H1 (cell line): Measurements from ENCODE around the gene BCAS4. TPM values are rescaled to one million over a fixed set of nuclear protein-coding genes. Genes with fewer than 3 reads are reported as not detected.

Source experiments
- CTCF ChIA-PET: fragments of 300-600 bp; sonication (Branson Sonifier 250); formaldehyde crosslinking; loops from one replicate; lab custom pipeline; 2021; ENCODE audit not compliant: partially characterized antibody; lab: Charles Lee
- POLR2A ChIA-PET: fragments of 300-600 bp; sonication (Branson Sonifier 250); formaldehyde crosslinking; loops from one replicate; lab custom pipeline; 2021; ENCODE audit warnings: inconsistent platforms; ENCODE audit not compliant: partially characterized antibody; lab: Charles Lee
- DNase-seq, 2 experiments: peaks; one replicate each; pipeline versions ENCODE4 v3.0.0 to v3.0.0-alpha.2; 2010 to 2022; ENCODE audit warnings: low spot score in 2 of 2, low read depth in 1 of 2, mixed read lengths in 1 of 2
- FAIRE-seq: peaks from 2 replicates; lab custom pipeline; 2011; peaks lifted over from hg19 to GRCh38; lab: Jason Lieb, UNC
- H2AFZ ChIP-seq: 2 replicates; pipeline ENCODE4 v1.8.1; 2012; ENCODE audit warnings: low read length, inconsistent platforms
- H2AK5ac ChIP-seq: 2 replicates; pipeline ENCODE4 v1.6.1; 2013; ENCODE audit warnings: low read depth, low read length
- H2BK120ac ChIP-seq: replicated peaks from 2 replicates; pipeline ENCODE3; 2013; ENCODE audit warnings: low read depth, low read length, inconsistent platforms
- H2BK12ac ChIP-seq: 2 replicates; pipeline ENCODE4 v1.6.1; 2013; ENCODE audit warnings: low read depth, low read length
- H2BK15ac ChIP-seq: 2 replicates; pipeline ENCODE4 v1.6.1; 2013; ENCODE audit warnings: low read length
- H2BK20ac ChIP-seq: 2 replicates; pipeline ENCODE4 v1.6.1; 2013; ENCODE audit warnings: low read length
- H2BK5ac ChIP-seq: 2 replicates; pipeline ENCODE4 v1.6.1; 2013; ENCODE audit warnings: low read depth, low read length
- H3K14ac ChIP-seq: 2 replicates; pipeline ENCODE4 v1.6.1; 2013; ENCODE audit warnings: inconsistent platforms; ENCODE audit not compliant: insufficient read length
- H3K18ac ChIP-seq: 2 replicates; pipeline ENCODE4 v1.6.1; 2013; ENCODE audit warnings: low read length; ENCODE audit errors: extremely low read depth
- H3K23ac ChIP-seq: 2 replicates; pipeline ENCODE4 v1.6.1; 2013; ENCODE audit warnings: inconsistent platforms; ENCODE audit not compliant: insufficient read length
- H3K23me2 ChIP-seq: 2 replicates; pipeline ENCODE4 v1.6.1; 2013; ENCODE audit warnings: low read depth, low read length
- H3K27ac ChIP-seq: 2 replicates; pipeline ENCODE4 v1.6.1; 2011; ENCODE audit warnings: low read depth, low read length, inconsistent platforms
- H3K27me3 ChIP-seq, 4 experiments: replicated peaks in 1 of 4; 1 replicate in 1 of 4; 2 replicates in 3 of 4; pipeline versions ENCODE4 v1.6.1 to v1.8.1; 2011 to 2013; ENCODE audit warnings: low read length in 3 of 4, mild to moderate bottlenecking in 3 of 4, inconsistent platforms in 2 of 4, mixed read lengths in 2 of 4, moderate library complexity in 1 of 4; ENCODE audit not compliant: control insufficient read depth in 3 of 4, insufficient read depth in 3 of 4; ENCODE audit errors: extremely low read depth in 1 of 4
- H3K36me3 ChIP-seq, 4 experiments: 2 replicates each; pipeline versions ENCODE4 v1.6.1 to v1.8.1; 2011 to 2013; ENCODE audit warnings: mild to moderate bottlenecking in 4 of 4, low read length in 3 of 4, moderate library complexity in 2 of 4, control low read depth in 1 of 4, inconsistent platforms in 1 of 4; ENCODE audit not compliant: insufficient read depth in 4 of 4, control insufficient read depth in 2 of 4
- H3K4ac ChIP-seq: replicated peaks from 2 replicates; pipeline ENCODE3; 2013; ENCODE audit warnings: low read length, low read depth, mixed read lengths, inconsistent platforms; ENCODE audit not compliant: insufficient read length
- H3K4me1 ChIP-seq, 4 experiments: replicated peaks in 1 of 4; 1 replicate in 1 of 4; 2 replicates in 3 of 4; pipeline versions ENCODE4 v1.6.1 to v1.8.1; 2011 to 2013; ENCODE audit warnings: low read length in 3 of 4, inconsistent platforms in 2 of 4, mixed read lengths in 1 of 4; ENCODE audit not compliant: insufficient read depth in 4 of 4, control insufficient read depth in 3 of 4
- H3K4me2 ChIP-seq, 2 experiments: 2 replicates each; pipeline versions ENCODE4 v1.6.1 to v1.8.1; 2011 to 2013; ENCODE audit warnings: low read depth in 2 of 2, low read length in 2 of 2, control low read depth in 1 of 2, inconsistent platforms in 1 of 2, mild to moderate bottlenecking in 1 of 2; ENCODE audit not compliant: insufficient read depth in 1 of 2
- H3K4me3 ChIP-seq, 4 experiments: fragments of 200-600, 300-600 bp in 1 of 4; sonication (generic), shearing (Covaris generic), sonication (Bioruptor Twin) in 1 of 4; 2 replicates each; pipeline versions ENCODE4 v1.5.1 to v1.8.1; 2011 to 2016; ENCODE audit warnings: low read length in 4 of 4, low read depth in 3 of 4, control low read depth in 2 of 4, inconsistent platforms in 2 of 4, mild to moderate bottlenecking in 2 of 4, mixed read lengths in 1 of 4, moderate library complexity in 1 of 4; ENCODE audit not compliant: insufficient read depth in 2 of 4; ENCODE audit errors: extremely low read depth in 1 of 4
- H3K56ac ChIP-seq: replicated peaks from 2 replicates; pipeline ENCODE3; 2013; ENCODE audit warnings: low read depth, mild to moderate bottlenecking, mixed read lengths, low read length, inconsistent platforms; ENCODE audit not compliant: insufficient read length
- H3K79me1 ChIP-seq: 2 replicates; pipeline ENCODE4 v1.6.1; 2013; ENCODE audit warnings: low read depth, low read length, control low read depth
- H3K79me2 ChIP-seq, 2 experiments: 2 replicates each; pipeline versions ENCODE4 v1.6.1 to v1.8.1; 2012 to 2013; ENCODE audit warnings: low read length in 2 of 2, mild to moderate bottlenecking in 2 of 2, inconsistent platforms in 1 of 2; ENCODE audit not compliant: insufficient read depth in 2 of 2, control insufficient read depth in 1 of 2
- H3K9ac ChIP-seq, 4 experiments: replicated peaks in 1 of 4; 1 replicate in 1 of 4; 2 replicates in 3 of 4; pipeline versions ENCODE4 v1.6.1 to v1.8.1; 2011 to 2013; ENCODE audit warnings: low read depth in 3 of 4, low read length in 3 of 4, control low read depth in 2 of 4, mild to moderate bottlenecking in 2 of 4, moderate library complexity in 2 of 4, inconsistent platforms in 1 of 4; ENCODE audit errors: extremely low read depth in 1 of 4
- H3K9me3 ChIP-seq, 2 experiments: 2 replicates each; pipeline versions ENCODE4 v1.6.1 to v1.8.1; 2012 to 2013; ENCODE audit warnings: mild to moderate bottlenecking in 2 of 2, moderate library complexity in 2 of 2, control low read depth in 1 of 2, inconsistent platforms in 1 of 2, low read depth in 1 of 2, low read length in 1 of 2, mixed read lengths in 1 of 2; ENCODE audit not compliant: insufficient read depth in 2 of 2
- H4K20me1 ChIP-seq, 2 experiments: replicated peaks in 1 of 2; 2 replicates each; pipeline versions ENCODE3 to v1.8.1; 2011 to 2013; ENCODE audit warnings: inconsistent platforms in 2 of 2, low read length in 2 of 2, mild to moderate bottlenecking in 1 of 2; ENCODE audit not compliant: insufficient read depth in 2 of 2, control insufficient read depth in 1 of 2
- H4K5ac ChIP-seq: 2 replicates; pipeline ENCODE4 v1.6.1; 2013; ENCODE audit warnings: low read length, low read depth, mixed read lengths, inconsistent platforms; ENCODE audit not compliant: insufficient read length
- H4K8ac ChIP-seq: 2 replicates; pipeline ENCODE4 v1.8.0; 2013; ENCODE audit warnings: mild to moderate bottlenecking, moderate library complexity, low read length, inconsistent platforms; ENCODE audit not compliant: insufficient read depth; ENCODE audit errors: extremely low read depth
- H4K91ac ChIP-seq: replicated peaks from 2 replicates; pipeline ENCODE3; 2013; ENCODE audit warnings: low read length, mixed read lengths, inconsistent platforms; ENCODE audit not compliant: insufficient read length
- EP300 ChIP-seq, 2 experiments: IDR thresholded peaks; 1 replicate in 1 of 2; 2 replicates in 1 of 2; pipeline ENCODE4 v1.6.1; 2011 to 2012; ENCODE audit warnings: low read depth in 2 of 2, low read length in 2 of 2, mild to moderate bottlenecking in 2 of 2, borderline replicate concordance in 1 of 2, inconsistent platforms in 1 of 2, moderate library complexity in 1 of 2
- JUND ChIP-seq: IDR thresholded peaks from 2 replicates; pipeline ENCODE4 v1.6.1; 2011; ENCODE audit warnings: mild to moderate bottlenecking, improper control_type of control experiment, low read length
- POLR2A ChIP-seq, 2 experiments: IDR thresholded peaks; 1 replicate in 1 of 2; 2 replicates in 1 of 2; pipeline ENCODE4 v1.6.1; 2011; ENCODE audit warnings: low read depth in 2 of 2, low read length in 2 of 2, mild to moderate bottlenecking in 2 of 2; ENCODE audit errors: control extremely low read depth in 1 of 2
- RXRA ChIP-seq: IDR thresholded peaks from 2 replicates; pipeline ENCODE4 v1.6.1; 2011; ENCODE audit warnings: low read depth, mild to moderate bottlenecking, low read length, moderate library complexity; ENCODE audit not compliant: insufficient read depth
- SP2 ChIP-seq: IDR thresholded peaks from 2 replicates; pipeline ENCODE4 v1.6.1; 2012; ENCODE audit warnings: mild to moderate bottlenecking, low read length, inconsistent platforms
- TCF12 ChIP-seq: IDR thresholded peaks from 2 replicates; pipeline ENCODE4 v1.6.1; 2011; ENCODE audit warnings: low read depth, mild to moderate bottlenecking, low read length
- WGBS, 2 experiments: shearing (Covaris generic) in 1 of 2; methylation state at CpG; one replicate each; pipeline versions ENCODE4 v1.1.6 to v1.1.7; 2013 to 2015; ENCODE audit warnings: low lambda C conversion rate in 2 of 2, mixed read lengths in 2 of 2, inconsistent platforms in 1 of 2, low coverage in 1 of 2, missing lambda C conversion rate in 1 of 2; ENCODE audit not compliant: insufficient replicate concordance in 2 of 2, insufficient coverage in 1 of 2, insufficient read length in 1 of 2; ENCODE audit errors: extremely low coverage in 1 of 2, missing lambda C conversion rate in 1 of 2; 5-methylcytosine and 5-hydroxymethylcytosine counted together
- polyA plus RNA-seq, 7 experiments: library from polyadenylated mRNA; depleted of rRNA in 3 of 7; stranded (reverse) in 5 of 7; unstranded in 2 of 7; fragments of >200 nt in 5 of 7; fragments of 200-250 nt in 2 of 7; gene quantifications; 1 replicate in 5 of 7; 2 replicates in 1 of 7; 4 replicates in 1 of 7; pipeline versions ENCODE4 v1.2.1 to v1.2.3, GENCODE V29; 2011 to 2013; ENCODE audit warnings: missing spikeins in 2 of 7, mixed read lengths in 2 of 7
- total RNA-seq: library from RNA; stranded (reverse); fragmentation: NEBNext Ultra II Directional; extraction: Animal tissue kit (Norgen Biotek cat#: 25700); gene quantifications from 2 replicates; pipeline ENCODE4 v1.2.1, GENCODE V29; 2021
- TF ChIP-seq, protein P1 (sequence below): IDR thresholded peaks from 2 replicates; pipeline ENCODE4 v1.6.1; 2012; ENCODE audit warnings: inconsistent platforms

The BCAS4 gene
- total and polyA plus RNA-seq, 2 of the 8 experiments (the other 6 are each of a cell fraction or from before 2014, with no cell fraction given), result 21.2 to 23.6 TPM

DNA sequence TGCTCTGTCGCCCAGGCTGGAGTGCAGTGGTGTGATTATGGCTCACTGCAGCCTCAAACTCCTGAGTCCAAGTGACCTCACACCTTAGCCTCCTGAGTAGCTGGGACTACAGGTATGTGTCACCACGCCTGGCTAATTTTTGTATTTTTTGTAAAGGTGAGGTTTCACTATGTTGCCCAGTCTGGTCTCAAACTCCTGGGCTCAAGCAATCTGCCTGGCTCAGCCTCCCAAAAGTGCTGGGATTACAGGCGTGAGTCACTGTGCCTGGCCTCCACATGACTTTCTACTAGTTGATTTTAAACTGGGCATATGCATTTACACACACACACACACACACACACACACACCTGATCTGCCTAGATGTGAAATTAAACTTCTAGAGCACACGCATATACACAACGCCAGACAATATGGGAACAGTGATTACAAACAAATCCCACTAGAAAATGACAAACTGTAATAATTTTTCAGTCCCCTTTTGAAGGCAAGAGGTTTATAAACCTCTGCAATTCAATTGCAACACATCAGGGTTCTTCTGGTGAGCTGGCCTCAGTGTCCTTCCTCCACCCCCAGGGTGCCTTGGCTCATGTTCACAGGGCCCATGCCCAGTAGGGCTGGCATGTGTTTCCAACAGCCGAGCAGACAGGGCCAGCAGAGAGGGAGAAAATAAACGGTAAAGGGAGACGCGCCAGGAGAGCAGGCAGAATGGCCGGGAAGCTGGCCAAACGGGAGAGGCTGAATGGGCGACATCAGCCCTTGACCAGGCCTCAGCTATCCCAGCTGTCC lies 32.2 kb upstream of the BCAS4 start:
- H3K4ac ChIP-seq, result no peak overlapping the region
- CTCF ChIA-PET, result interaction anchor here (1.2 kb wide), 1 partner anchor 13 kb away, joined by 7 read pairs; no protein-coding TSS in a partner anchor

More for the DNA sequence above, 32.2 kb upstream of the BCAS4 start:
- H3K79me1 ChIP-seq, result no peaks in the 10 kb centered on the region
- WGBS, 2 experiments, result 90% methylated on average over 11 of the region's 12 CpGs; no CpG with 5 or more reads in 1 of the 2 experiments
- DNase-seq, result peak in 1 of 2 experiments; percentile 41
- no peak overlapping the region for H2AFZ ChIP-seq
- no peak for FAIRE-seq
- no peak overlapping the region for H3K9ac ChIP-seq
- no peaks in the 10 kb centered on the region for H3K23me2 ChIP-seq
- H3K4me1 ChIP-seq, result peaks cover 3 to 9% (median 4%) of the 10 kb centered on the region in 4 experiments; a peak in 5 of 7 replicates
- H2BK12ac ChIP-seq, result no peak overlapping the region
- H3K79me2 ChIP-seq, result no peaks in the 10 kb centered on the region
- no peaks in the 10 kb centered on the region for H3K27me3 ChIP-seq
- no peaks in the 10 kb centered on the region for H4K20me1 ChIP-seq
- H2AK5ac ChIP-seq, result no peak overlapping the region
- no peak overlapping the region for H3K56ac ChIP-seq
- no peak overlapping the region for H2BK120ac ChIP-seq
- H4K5ac ChIP-seq, result no peak overlapping the region
- no peak overlapping the region for H3K4me2 ChIP-seq
- H3K36me3 ChIP-seq, result no peaks in the 10 kb centered on the region
- no peak overlapping the region for H2BK20ac ChIP-seq
- POLR2A ChIA-PET, result interaction anchor here (0.6 to 1.2 kb wide), 2 partner anchors 21 to 169 kb away, joined by 3 to 5 read pairs; partner anchors contain the start of gene ADNP
- H4K91ac ChIP-seq, result no peak overlapping the region
- TF ChIP-seq POLR2A (IDR thresholded peaks at IDR 0.05; ENCODE audit: control extremely low read depth in 1 of 2, low read depth in 2 of 2, low read length in 2 of 2) (no peak), EP300 (IDR thresholded peaks at IDR 0.05; ENCODE audit: borderline replicate concordance in 1 of 2, low read depth in 2 of 2, low read length in 2 of 2) (no peak), JUND (no peak), TCF12 (no peak), SP2 (no peak), RXRA (no peak)
- TF ChIP-seq, protein P1, sequence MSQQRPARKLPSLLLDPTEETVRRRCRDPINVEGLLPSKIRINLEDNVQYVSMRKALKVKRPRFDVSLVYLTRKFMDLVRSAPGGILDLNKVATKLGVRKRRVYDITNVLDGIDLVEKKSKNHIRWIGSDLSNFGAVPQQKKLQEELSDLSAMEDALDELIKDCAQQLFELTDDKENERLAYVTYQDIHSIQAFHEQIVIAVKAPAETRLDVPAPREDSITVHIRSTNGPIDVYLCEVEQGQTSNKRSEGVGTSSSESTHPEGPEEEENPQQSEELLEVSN, result no peak
- no peaks in the 10 kb centered on the region for H3K9me3 ChIP-seq
- H2BK5ac ChIP-seq, result no peak overlapping the region
- no peak overlapping the region for H3K23ac ChIP-seq
- H3K4me3 ChIP-seq, result no peak overlapping the region
- 0 out of 2 replicates have a peak overlapping the region, but pooled peaks have one; percentile 63 for H2BK15ac ChIP-seq
- H3K14ac ChIP-seq, result no peak overlapping the region
- no peak overlapping the region for H4K8ac ChIP-seq
- H3K18ac ChIP-seq, result no peak overlapping the region
- no peak overlapping the region for H3K27ac ChIP-seq
